Smooth muscle cell (in vitro differentiated cells): ENCODE data around the gene TMEM187. TPM values are rescaled to one million over a fixed set of nuclear protein-coding genes. Genes with fewer than 3 reads are reported as not detected.

Experiments used
- DNase-seq: peaks from one replicate; lab custom pipeline; 2025; ENCODE audit not compliant: unreplicated experiment; lab: John Stamatoyannopoulos, UW
- H2AFZ ChIP-seq: fragments of 200-600 bp; sonication (generic); 2 replicates; pipeline ENCODE4 v1.6.0; 2016; ENCODE audit warnings: antibody characterized with exemption, low read depth, mild to moderate bottlenecking
- H3F3A ChIP-seq: fragments of 200-600 bp; sonication (generic); 2 replicates; pipeline ENCODE4 v1.6.0; 2017; ENCODE audit warnings: antibody characterized with exemption, low read depth
- H3K27ac ChIP-seq: fragments of 200-600 bp; sonication (generic); 2 replicates; pipeline ENCODE4 v1.5.1; 2016; ENCODE audit warnings: low read depth, mild to moderate bottlenecking
- H3K27me3 ChIP-seq: fragments of 200-600 bp; sonication (generic); 2 replicates; pipeline ENCODE4 v1.6.1; 2016; ENCODE audit warnings: low read depth, mild to moderate bottlenecking
- H3K36me3 ChIP-seq: fragments of 200-600 bp; sonication (generic); 2 replicates; pipeline ENCODE4 v1.5.1; 2016; ENCODE audit warnings: low read depth
- H3K4me1 ChIP-seq: fragments of 200-600 bp; sonication (generic); 2 replicates; pipeline ENCODE4 v1.5.1; 2016; ENCODE audit warnings: low read depth
- H3K4me2 ChIP-seq: fragments of 200-600 bp; sonication (generic); 2 replicates; pipeline ENCODE4 v1.6.0; 2016; ENCODE audit warnings: mild to moderate bottlenecking
- H3K4me3 ChIP-seq: fragments of 200-600 bp; sonication (generic); 2 replicates; pipeline ENCODE4 v1.5.1; 2016; ENCODE audit warnings: mild to moderate bottlenecking
- H3K79me2 ChIP-seq: fragments of 200-600 bp; sonication (generic); 2 replicates; pipeline ENCODE4 v1.6.0; 2016; ENCODE audit warnings: low read depth, mild to moderate bottlenecking
- H3K9ac ChIP-seq: fragments of 200-600 bp; sonication (generic); 2 replicates; pipeline ENCODE4 v1.6.0; 2016; ENCODE audit warnings: low read depth
- H3K9me3 ChIP-seq: fragments of 200-600 bp; sonication (generic); replicated peaks from 2 replicates; pipeline ENCODE4 v1.5.1; 2016; ENCODE audit warnings: low read depth
- H4K20me1 ChIP-seq: fragments of 200-600 bp; sonication (generic); 2 replicates; pipeline ENCODE4 v1.6.0; 2016; ENCODE audit warnings: low read depth
- CTCF ChIP-seq: fragments of 200-600 bp; sonication (generic); IDR thresholded peaks from 2 replicates; pipeline ENCODE4 v1.5.1; 2017; ENCODE audit warnings: borderline replicate concordance, mild to moderate bottlenecking, antibody characterized with exemption; ENCODE audit not compliant: insufficient read depth, poor library complexity, severe bottlenecking
- WGBS: methylation state at CpG from one replicate; pipeline ENCODE4 v1.1.7; 2016; ENCODE audit warnings: low lambda C conversion rate; 5-methylcytosine and 5-hydroxymethylcytosine counted together
- polyA plus RNA-seq: library from polyadenylated mRNA; unstranded; fragments of >200 nt; fragmentation: Nextera tagmentation; extraction: Ambion mirVana; gene quantifications from 2 replicates; pipeline ENCODE4 v1.2.1, GENCODE V29; 2016
- total RNA-seq: library from RNA; depleted of rRNA; stranded (reverse); fragments of >200 nt; gene quantifications from 2 replicates; pipeline ENCODE4 v1.2.3, GENCODE V29; 2014

TMEM187 gene
- total and polyA plus RNA-seq, 2 experiments from 2014 or later, result 6.2 to 9.8 TPM

- H3K36me3 ChIP-seq, result no peaks in the 10 kb centered on the region
- no peak overlapping the region for H3K4me2 ChIP-seq
- H3K9ac ChIP-seq, result no peak overlapping the region
- peaks cover 5% of the 10 kb centered on the region for H3K4me1 ChIP-seq
- H3F3A ChIP-seq, result no peaks in the 10 kb centered on the region
- no peaks in the 10 kb centered on the region for H4K20me1 ChIP-seq
- H2AFZ ChIP-seq, result no peak overlapping the region
- WGBS, result 93% methylated on average over 24 of the region's 24 CpGs
- H3K4me3 ChIP-seq, result no peak overlapping the region
- no peaks in the 10 kb centered on the region for H3K27me3 ChIP-seq
- no peaks in the 10 kb centered on the region for H3K9me3 ChIP-seq
- no peak overlapping the region for H3K27ac ChIP-seq
- H3K79me2 ChIP-seq, result peaks cover 6% of the 10 kb centered on the region
- no peak for DNase-seq
- no peak for TF ChIP-seq CTCF
Measured at GRCh38 chrX:154016366-154017076, 44.0 kb downstream of the TMEM187 start.

DNA sequence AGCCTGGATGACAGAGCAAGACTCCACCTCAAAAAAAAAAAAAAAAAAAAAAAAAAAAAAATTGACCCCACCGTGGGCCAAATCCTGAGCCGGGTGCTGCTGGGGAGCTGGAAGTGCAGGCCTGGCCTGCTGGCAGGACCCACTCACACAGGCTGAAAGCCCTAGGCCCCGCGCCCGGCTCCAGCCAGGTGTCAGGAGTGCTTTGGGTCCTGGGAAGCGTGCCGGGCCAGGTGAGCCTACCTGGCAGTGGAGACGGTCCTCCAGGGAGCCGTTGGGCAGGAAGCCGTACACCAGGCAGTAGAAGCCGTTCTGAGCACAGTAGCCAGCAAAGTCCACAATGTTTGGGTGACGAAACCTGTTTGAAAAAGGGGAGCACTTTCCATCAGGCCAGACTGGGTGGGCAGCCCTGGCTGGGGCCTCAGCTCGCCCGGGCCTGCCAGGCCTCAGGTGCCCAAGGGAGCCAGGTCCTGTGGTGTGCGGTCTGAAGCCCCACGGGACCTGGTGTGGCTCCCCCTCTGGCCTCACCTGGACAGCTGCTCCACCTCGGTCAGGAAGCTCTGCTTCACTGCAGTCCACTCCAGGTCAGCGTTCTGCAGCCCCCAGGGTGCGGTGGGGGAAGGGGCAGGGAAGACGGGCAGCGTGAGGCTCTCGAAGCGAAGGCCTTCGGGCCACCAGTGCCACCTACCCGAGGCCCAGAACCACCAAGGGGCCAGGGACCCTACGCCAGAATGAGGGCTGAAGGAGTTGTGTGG is 45.4 kb downstream of the TMEM187 start:
- no peak overlapping the region for H2AFZ ChIP-seq
- peaks cover 5% of the 10 kb centered on the region for H3K4me1 ChIP-seq
- no peak overlapping the region for H3K9ac ChIP-seq
- H3F3A ChIP-seq, result no peaks in the 10 kb centered on the region
- no peaks in the 10 kb centered on the region for H3K27me3 ChIP-seq
- H3K27ac ChIP-seq, result no peak overlapping the region
- no peak overlapping the region for H3K4me2 ChIP-seq
- H3K79me2 ChIP-seq, result peaks cover 6% of the 10 kb centered on the region
- no peaks in the 10 kb centered on the region for H3K36me3 ChIP-seq
- H4K20me1 ChIP-seq, result no peaks in the 10 kb centered on the region
- no peak for TF ChIP-seq CTCF
- 95% methylated on average over 26 of the region's 26 CpGs for WGBS
- no peak for DNase-seq
- no peaks in the 10 kb centered on the region for H3K9me3 ChIP-seq
- H3K4me3 ChIP-seq, result no peak overlapping the region

DNA sequence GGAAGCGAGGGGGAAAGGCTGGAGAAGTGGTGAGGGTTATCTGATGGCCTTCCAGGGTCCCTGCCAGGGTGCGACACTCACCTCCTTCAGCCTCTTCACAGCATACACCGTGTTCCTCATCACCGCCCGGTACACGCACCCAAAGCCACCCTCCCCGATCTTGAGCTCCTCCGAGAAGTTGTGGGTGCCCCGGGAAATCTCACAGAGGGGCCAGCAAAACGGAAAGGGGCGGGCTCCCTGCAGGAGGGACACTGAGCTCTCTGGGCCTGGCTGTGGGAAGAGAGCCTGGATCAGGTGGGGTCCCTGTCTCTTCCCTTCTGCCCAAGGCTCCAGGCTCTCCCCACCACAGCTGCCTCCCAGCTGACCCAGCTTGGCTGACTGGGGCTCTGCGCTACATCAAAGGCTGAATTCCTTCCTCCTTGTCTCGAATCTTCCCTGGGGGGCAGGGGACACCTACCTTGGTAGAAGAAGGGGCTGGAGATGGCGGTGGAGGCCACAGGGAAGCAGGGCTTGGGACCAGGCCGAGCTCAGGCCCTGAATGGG is 46.0 kb downstream of the TMEM187 start:
- no peak overlapping the region for H2AFZ ChIP-seq
- peak overlapping the region; percentile 82 for H3K4me2 ChIP-seq
- H3K27me3 ChIP-seq, result no peaks in the 10 kb centered on the region
- peaks cover 5% of the 10 kb centered on the region for H3K4me1 ChIP-seq
- peak overlapping the region; percentile 60 for H3K9ac ChIP-seq
- no peaks in the 10 kb centered on the region for H3F3A ChIP-seq
- H3K27ac ChIP-seq, result peak overlapping the region; percentile 59
- peak overlapping the region; percentile 42 for H3K4me3 ChIP-seq
- no peaks in the 10 kb centered on the region for H3K36me3 ChIP-seq
- no peaks in the 10 kb centered on the region for H3K9me3 ChIP-seq
- H3K79me2 ChIP-seq, result peaks cover 6% of the 10 kb centered on the region
- TF ChIP-seq CTCF, result no peak
- 80% methylated on average over 14 of the region's 15 CpGs for WGBS
- H4K20me1 ChIP-seq, result no peaks in the 10 kb centered on the region
- no peak for DNase-seq
